ENCODE results near the gene MEGF10. TPM values are rescaled to one million over a fixed set of nuclear protein-coding genes. Genes with fewer than 3 reads are reported as not detected.

MEGF10 gene
- total and polyA plus RNA-seq, 2 of the 8 experiments (the other 6 are each of a cell fraction or from before 2014, with no cell fraction given), result 38.2 to 53.1 TPM

- TF ChIP-seq BRCA1 (IDR thresholded peaks at IDR 0.05; ENCODE audit: low read depth, low read length), result no peak
- TF ChIP-seq KDM4A (IDR thresholded peaks at IDR 0.05; ENCODE audit: low read depth, low read length, severe bottlenecking), result no peak
These were observed 144.0 kb downstream of the MEGF10 start (continued) for GRCh38 chr5:127434588-127434987.

Measured in H1 (cell line).